ENCODE results near the gene MYZAP.

MYZAP gene

DNA sequence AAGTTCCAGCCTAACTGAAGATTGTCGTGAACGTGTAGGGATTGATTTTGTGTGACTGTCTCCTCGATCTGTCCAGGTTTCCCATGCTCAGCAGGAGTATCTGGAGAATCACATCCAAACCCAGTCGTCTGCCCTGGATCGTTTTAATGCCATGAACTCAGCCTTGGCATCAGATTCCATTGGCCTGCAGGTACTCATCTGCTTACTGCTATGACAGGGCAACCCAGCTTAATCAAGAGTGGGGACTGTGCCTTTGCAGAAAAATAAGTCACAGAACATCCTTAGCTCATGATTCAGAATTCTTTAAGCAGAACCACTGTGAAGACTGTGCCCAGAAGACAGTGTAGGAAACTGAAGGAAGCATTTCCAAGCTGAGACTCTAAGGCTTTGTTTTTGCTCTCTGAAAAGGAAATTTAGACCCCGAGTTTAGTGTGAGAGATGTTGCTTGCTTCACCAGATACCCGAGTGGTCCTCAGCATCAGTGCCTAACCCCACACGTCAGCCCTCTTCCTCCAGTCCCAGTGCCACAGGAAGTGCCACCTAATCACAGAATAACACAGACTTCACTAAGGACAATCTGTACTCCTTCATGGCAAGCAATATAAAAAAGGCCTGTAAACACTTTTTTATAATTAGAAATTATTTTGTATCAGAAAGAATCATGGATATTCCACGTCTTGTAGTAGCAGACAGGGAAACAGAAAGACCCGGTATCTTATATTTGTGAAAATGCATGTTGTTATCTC lies 34.2 kb downstream of the MYZAP start:
- no peak for DNase-seq (ENCODE audit: low read depth, low spot score)

GRCh38 chr15:57626713-57627440 lies 35.2 kb downstream of the MYZAP start:
- no peak for DNase-seq (ENCODE audit: low read depth, low spot score)

- no peak for DNase-seq (ENCODE audit: low read depth, low spot score)
Observed at GRCh38 chr15:57631386-57632110, 39.8 kb downstream of the MYZAP start.

DNA sequence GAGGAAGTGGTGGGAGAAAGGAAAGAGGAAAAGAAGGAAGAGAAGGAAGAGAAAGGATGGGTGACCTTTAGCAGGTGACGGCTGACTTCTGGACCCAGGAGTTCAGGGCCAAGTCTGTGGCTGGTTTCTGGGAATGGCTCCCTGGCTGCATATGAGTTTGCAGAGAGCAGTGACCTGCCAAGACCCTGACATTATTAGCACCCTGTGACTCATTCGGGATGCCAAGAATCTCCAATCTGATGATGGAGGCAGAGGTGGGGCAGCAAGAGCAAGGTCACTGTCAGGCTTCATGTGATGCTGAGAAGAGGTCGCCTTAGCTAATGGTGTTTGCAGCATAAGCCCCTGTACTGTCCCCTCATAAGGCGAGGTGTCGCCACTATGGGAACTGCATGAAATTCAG lies 42.6 kb downstream of the MYZAP start:
- DNase-seq (ENCODE audit: low read depth, low spot score): no peak

GRCh38 chr15:57635300-57635909 lies 43.7 kb downstream of the MYZAP start:
- no peak for DNase-seq (ENCODE audit: low read depth, low spot score)

DNA sequence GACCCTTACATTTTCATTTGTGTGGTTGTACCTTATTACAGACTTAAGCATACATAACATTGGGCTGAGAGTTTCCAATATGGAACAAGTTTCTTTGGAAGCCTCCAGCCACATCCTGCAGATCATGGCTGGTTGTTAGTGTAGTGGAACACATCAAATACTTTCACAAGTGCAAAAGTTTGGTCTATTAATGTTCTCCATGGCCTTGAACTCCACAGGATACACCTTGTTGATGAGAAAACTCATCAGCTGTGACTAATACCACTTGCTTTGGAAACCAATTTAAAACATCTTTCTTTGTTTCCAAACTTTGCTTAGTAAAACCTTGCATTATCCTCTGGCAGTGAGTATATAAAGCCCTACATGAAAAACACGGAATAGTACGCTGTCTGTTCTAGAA lies 46.1 kb downstream of the MYZAP start:
- DNase-seq (ENCODE audit: low read depth, low spot score): no peak

GRCh38 chr15:57639306-57639705 lies 47.6 kb downstream of the MYZAP start:
- DNase-seq (ENCODE audit: low read depth, low spot score): no peak

- DNase-seq (ENCODE audit: low read depth, low spot score): no peak
Observed at GRCh38 chr15:57640930-57641682, 49.4 kb downstream of the MYZAP start.

DNA sequence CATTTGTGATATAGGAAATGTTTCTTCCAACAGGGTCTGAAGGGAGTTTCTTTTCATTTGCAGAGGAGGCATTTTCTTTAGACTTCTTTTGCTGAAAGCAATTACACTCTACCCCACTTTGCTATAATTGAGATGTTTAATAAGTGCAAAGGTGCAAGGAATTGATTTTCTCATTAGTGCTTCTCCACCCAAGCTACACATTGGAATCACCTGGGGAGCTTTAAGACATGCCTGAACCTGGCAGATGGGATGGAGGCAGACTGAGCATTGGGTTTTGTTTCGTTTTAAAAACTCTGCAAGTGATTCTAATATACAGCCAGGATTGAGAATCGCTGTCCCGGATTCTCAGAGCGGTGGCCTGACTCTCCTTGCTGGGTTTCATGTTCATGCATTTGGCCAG lies 52.1 kb downstream of the MYZAP start:
- no peak for DNase-seq (ENCODE audit: low read depth, low spot score)

DNA sequence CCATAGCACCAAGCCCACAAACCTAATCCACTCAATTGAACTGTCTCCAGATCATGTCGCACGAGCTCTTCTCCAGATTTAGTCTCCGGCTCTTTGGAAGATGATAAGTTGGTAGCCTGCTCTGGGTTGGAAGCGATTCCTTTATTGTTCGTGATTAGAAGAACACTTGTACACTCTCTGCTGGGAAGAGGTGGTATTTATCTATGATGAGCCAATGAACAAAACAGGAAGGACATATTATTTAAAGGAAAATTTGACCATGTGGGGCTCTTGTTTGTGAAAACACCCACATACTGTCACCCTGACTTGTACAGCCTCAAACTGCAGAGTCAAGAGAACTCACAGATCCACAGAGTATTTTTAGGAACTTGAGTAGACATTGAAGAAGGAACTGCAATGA lies 54.4 kb downstream of the MYZAP start:
- no peak for DNase-seq (ENCODE audit: low read depth, low spot score)

- DNase-seq (ENCODE audit: low read depth, low spot score): no peak
Observed at GRCh38 chr15:57647071-57647790, 55.5 kb downstream of the MYZAP start.

GRCh38 chr15:57647791-57648130 lies 56.1 kb downstream of the MYZAP start:
- DNase-seq (ENCODE audit: low read depth, low spot score): no peak

- DNase-seq (ENCODE audit: low read depth, low spot score): no peak
Observed at GRCh38 chr15:57649138-57649537, 57.4 kb downstream of the MYZAP start.

GRCh38 chr15:57651445-57651844 lies 59.7 kb downstream of the MYZAP start:
- no peak for DNase-seq (ENCODE audit: low read depth, low spot score)

- DNase-seq (ENCODE audit: low read depth, low spot score): no peak
Observed at GRCh38 chr15:57652481-57652880, 60.8 kb downstream of the MYZAP start.

DNA sequence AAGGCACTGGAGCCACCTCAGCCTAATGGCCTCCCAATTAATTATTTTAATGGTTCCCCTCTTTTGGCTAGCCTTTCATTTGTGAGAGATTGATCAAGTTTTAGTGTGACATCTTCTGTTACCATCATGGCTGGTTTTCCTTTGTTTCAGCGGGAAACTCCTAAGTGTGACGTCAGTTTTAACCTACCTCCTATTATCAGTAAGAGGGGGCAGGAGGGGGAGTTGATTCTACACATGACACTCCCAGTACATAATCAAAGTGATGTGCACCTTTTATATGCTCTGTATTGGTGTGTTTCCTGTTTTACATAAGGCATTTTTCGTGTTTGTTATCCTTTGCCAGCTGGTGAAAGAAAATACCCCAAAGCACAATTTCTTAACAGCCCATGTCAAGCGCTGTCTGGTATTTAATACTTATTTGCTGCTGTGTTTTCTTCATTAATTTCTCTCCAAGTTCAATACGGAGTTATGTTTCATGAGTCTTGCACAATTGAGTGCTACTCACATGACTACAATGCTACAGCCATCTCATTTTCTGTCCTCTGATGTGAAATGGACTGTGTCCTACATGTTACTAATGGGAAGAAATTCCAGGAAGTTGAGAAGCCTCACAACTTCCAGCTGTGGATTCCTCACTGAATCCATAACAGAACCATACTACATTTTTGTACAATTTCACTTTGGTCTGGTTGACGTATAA lies 62.6 kb downstream of the MYZAP start:
- DNase-seq (ENCODE audit: low read depth, low spot score): no peak

DNA sequence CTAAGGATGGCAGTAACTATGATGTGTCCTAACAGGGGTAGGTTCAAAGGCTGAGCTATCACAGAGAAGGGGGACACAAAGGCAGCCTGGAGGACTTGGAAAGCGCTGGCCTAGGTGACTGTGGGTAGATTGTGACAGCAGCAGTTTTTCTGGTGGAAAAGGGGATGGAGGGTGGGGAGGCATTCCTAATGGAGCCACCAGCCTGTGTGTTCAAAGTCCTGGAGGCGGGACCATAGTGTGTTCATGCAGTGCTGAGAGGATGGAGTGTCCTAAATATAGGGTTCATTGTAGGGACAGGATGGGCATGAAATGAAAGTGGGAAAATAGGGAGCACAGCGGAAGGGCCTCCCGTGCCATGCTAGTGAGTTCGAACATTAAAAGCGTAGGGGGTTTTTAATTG lies 63.3 kb downstream of the MYZAP start:
- DNase-seq (ENCODE audit: low read depth, low spot score): no peak

- no peak for DNase-seq (ENCODE audit: low read depth, low spot score)
Observed at GRCh38 chr15:57655809-57656208, 64.1 kb downstream of the MYZAP start.

DNA sequence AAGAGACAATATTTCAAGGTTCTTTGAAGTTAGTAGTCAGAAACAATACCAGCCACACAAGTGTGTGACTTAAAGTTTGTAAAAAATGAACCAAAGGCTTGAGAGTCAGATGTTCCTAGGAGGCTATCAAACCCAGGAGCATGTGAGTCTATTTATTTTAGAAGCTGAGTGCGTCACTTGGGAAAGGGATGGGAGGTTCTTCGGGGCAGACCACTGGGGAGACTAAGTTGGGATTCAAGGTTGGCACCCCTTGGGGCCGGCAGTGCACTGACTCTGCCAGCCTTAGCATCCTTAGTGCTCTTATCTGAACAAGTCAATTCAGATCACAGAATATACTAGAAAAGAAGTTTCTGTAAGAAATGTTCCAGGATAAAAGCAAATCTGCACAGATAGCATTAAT lies 64.7 kb downstream of the MYZAP start:
- no peak for DNase-seq (ENCODE audit: low read depth, low spot score)

DNA sequence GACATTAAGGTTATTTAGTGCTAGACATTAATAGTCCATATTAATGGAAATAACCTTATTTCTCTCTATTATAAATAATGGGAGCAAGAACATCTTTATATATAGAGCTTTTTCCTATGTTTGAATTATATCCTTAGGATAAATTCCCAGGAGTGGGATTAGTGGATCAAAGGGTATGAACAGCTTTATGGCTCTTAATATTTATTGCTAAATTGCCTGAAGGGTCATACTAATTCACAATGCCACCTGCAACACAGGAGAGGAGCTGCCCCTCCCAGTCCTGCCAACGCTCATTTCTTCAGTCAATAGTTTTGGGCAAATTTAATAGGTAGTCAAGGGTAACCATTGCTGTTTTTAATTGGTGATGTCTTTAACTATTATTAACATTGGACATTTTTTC lies 65.9 kb downstream of the MYZAP start:
- no peak for DNase-seq (ENCODE audit: low read depth, low spot score)

Measured in iPS DF 19.7 (cell line).